ENCODE data around the gene LLGL2. TPM values are rescaled to one million over a fixed set of nuclear protein-coding genes. Genes with fewer than 3 reads are reported as not detected.

LLGL2 gene
- total RNA-seq, 4 donors from 2014 or later: 57.3 to 96.0 (median 79.6) TPM

DNA sequence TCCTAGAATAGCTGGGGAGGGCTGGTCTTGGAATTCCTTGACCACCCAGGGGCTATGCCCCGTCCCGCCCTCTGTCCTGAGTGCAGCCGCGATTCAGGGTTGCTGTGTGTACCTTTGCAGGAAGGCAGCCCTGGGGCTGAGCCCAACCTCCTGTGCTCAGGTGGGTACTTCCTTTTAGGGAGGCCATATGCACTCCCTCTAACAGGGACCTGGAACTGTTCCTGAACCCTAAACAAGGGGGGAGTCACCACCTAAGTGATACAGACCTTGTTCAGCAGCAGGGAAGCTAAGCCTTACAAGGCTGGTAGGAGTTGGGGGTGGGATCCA is 24.6 kb downstream of the LLGL2 start:
- TF ChIP-seq POLR2A (IDR thresholded peaks at IDR 0.05): no peak
- TF ChIP-seq CTCF (IDR thresholded peaks at IDR 0.05): no peak
- no peak for DNase-seq (ENCODE audit: low spot score in 2 of 2)
- WGBS, 2 donors: 36 to 60% methylated on average over 3 to 4 of the region's 4 CpGs
- intact Hi-C loops (cut with DNase I; ENCODE audit: low total_unique reads): no loop called here
- no peak overlapping the region for H3K4me3 ChIP-seq (ENCODE audit: low read depth, poor library complexity, severe bottlenecking)

DNA sequence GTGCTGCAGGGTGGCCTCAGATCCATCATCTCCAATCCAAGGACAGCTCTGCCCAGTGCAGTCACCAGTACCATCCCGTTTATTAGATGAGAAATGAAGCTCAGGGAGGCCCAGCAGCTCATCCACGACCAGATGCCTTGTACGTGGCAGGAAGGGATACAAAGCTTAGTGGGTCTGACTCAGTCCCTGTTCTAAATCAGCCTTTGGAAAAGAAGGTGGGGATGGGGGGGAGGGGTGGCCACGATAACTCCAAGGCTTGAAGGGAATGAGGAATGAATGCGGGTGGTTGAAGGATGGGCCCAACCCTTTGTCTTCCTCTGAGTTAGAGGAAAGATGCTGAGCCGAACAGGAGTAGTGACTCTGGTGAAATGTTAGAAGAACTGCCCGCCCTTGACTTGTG is 25.8 kb downstream of the LLGL2 start:
- no peak for TF ChIP-seq POLR2A (IDR thresholded peaks at IDR 0.05)
- TF ChIP-seq CTCF (IDR thresholded peaks at IDR 0.05): no peak
- H3K4me3 ChIP-seq (ENCODE audit: low read depth, poor library complexity, severe bottlenecking): no peak overlapping the region
- WGBS, 2 donors: 84 to 86% methylated on average over 7 of the region's 7 CpGs
- no peak for DNase-seq (ENCODE audit: low spot score in 2 of 2)
- intact Hi-C loops (cut with DNase I; ENCODE audit: low total_unique reads): no loop called here

- H3K4me3 ChIP-seq (ENCODE audit: low read depth, poor library complexity, severe bottlenecking): no peak overlapping the region
- TF ChIP-seq CTCF (IDR thresholded peaks at IDR 0.05) (no peak), POLR2A (IDR thresholded peaks at IDR 0.05) (no peak)
- intact Hi-C loops (cut with DNase I; ENCODE audit: low total_unique reads): loop anchor here (2.0 kb wide), 1 partner anchor 64 kb away; no protein-coding TSS in a partner anchor
- DNase-seq (ENCODE audit: low spot score in 2 of 2): no peak
- 82 to 88% methylated on average over 14 of the region's 14 CpGs for WGBS, 2 donors
These were observed 27.2 kb downstream of the LLGL2 start for GRCh38 chr17:75552425-75553294.

- TF ChIP-seq POLR2A (IDR thresholded peaks at IDR 0.05) (no peak), CTCF (IDR thresholded peaks at IDR 0.05) (no peak)
- H3K4me3 ChIP-seq (ENCODE audit: low read depth, poor library complexity, severe bottlenecking): no peak overlapping the region
- intact Hi-C loops (cut with DNase I; ENCODE audit: low total_unique reads): loop anchor here (2.0 kb wide), 1 partner anchor 63 kb away; no protein-coding TSS in a partner anchor
- DNase-seq (ENCODE audit: low spot score in 2 of 2): no peak
- 87 to 88% methylated on average over 8 of the region's 8 CpGs for WGBS, 2 donors
These were observed 28.0 kb downstream of the LLGL2 start for GRCh38 chr17:75553295-75554110.

GRCh38 chr17:75555679-75556153 is 30.2 kb downstream of the LLGL2 start:
- 88 to 92% methylated on average over 21 of the region's 21 CpGs for WGBS, 2 donors
- TF ChIP-seq POLR2A (IDR thresholded peaks at IDR 0.05) (no peak), CTCF (IDR thresholded peaks at IDR 0.05) (no peak)
- H3K4me3 ChIP-seq (ENCODE audit: low read depth, poor library complexity, severe bottlenecking): no peak overlapping the region
- intact Hi-C loops (cut with DNase I; ENCODE audit: low total_unique reads): no loop called here
- DNase-seq (ENCODE audit: low spot score in 2 of 2): no peak
